Measurements from ENCODE around the gene ABCA3.
"Not testable (repeated sequence)": the region's sequence is repeated elsewhere in the genome, so short reads cannot be mapped to it uniquely, and the experiment has no call there.

The ABCA3 gene

DNA sequence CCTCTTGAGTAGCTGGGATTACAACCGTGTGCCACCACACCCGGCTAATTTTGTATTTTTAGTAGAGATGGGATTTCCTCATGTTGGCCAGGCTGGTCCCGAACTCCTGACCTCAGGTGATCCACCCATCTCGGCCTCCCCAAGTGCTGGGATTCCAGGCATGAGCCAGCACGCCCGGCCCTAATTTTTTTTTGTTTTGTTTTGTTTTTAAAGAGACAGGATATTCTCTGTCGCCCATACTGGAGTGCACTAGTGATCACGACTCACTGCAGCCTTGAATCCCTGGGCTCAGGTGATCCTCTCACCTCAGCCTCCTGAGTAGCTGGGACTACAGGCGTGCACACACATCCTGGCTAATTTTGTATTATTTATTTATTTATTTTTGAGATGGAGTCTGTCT lies 100.2 kb downstream of the ABCA3 start:
- H3K4me1 ChIP-seq (ENCODE audit: control insufficient read depth, insufficient read depth, low read length); H3K9me3 ChIP-seq (ENCODE audit: control insufficient read depth, insufficient read depth, low read length); H3K4me3 ChIP-seq (ENCODE audit: low read depth, low read length); H3K27me3 ChIP-seq (ENCODE audit: control insufficient read depth, insufficient read depth, low read length); H3K9ac ChIP-seq (ENCODE audit: low read depth, low read length): not testable (repeated sequence)
- H3K36me3 ChIP-seq (ENCODE audit: control insufficient read depth, insufficient read depth, low read length): peaks cover 34% of the 10 kb centered on the region

DNA sequence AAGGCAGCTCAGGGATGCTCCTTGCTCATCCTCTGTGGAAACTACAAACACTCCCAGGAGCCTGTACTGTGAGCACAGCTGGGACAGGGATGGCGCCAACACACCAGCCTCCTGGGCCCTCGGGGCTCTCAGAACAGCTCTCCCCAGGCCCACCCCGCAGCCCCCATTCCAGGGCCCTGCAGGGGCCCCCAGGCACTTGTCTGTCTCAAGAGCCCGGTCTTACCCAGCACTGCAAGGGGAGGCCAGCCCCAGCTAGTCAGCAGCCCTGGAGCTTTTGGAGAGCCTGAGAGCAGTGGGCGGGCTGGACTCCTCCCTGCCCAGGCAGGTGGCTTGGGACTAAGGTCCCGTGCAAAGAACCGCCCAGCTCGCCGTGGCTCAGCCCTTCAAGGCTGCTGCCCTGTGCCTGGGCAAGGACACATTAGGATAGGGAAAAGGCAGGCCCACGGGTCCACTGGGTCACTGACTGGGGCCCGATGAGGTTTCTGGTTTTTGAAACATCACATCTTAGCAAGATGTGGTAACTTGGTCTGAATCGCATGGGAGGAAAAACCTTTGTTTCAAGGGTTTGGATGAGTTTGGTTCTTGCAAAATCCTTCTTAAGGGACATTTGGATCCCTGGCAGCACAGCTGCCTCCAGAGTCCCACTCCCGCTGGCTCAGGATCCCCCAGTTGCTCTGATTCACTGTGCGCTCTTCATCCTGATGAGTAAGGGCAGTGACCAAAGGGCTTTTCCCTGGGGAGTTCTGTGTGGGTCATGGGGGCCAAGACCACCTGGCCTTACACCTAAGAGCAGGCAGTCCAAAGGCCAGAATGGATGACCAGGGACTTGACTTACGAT lies 101.5 kb downstream of the ABCA3 start:
- Histone ChIP-seq H3K36me3 (ENCODE audit: control insufficient read depth, insufficient read depth, low read length) (peaks cover 32% of the 10 kb centered on the region), H3K9ac (ENCODE audit: low read depth, low read length) (no peak overlapping the region), H3K9me3 (ENCODE audit: control insufficient read depth, insufficient read depth, low read length) (no peaks in the 10 kb centered on the region), H3K27me3 (ENCODE audit: control insufficient read depth, insufficient read depth, low read length) (peaks cover 3% of the 10 kb centered on the region), H3K4me3 (ENCODE audit: low read depth, low read length) (no peak overlapping the region), H3K4me1 (ENCODE audit: control insufficient read depth, insufficient read depth, low read length) (no peaks in the 10 kb centered on the region)

DNA sequence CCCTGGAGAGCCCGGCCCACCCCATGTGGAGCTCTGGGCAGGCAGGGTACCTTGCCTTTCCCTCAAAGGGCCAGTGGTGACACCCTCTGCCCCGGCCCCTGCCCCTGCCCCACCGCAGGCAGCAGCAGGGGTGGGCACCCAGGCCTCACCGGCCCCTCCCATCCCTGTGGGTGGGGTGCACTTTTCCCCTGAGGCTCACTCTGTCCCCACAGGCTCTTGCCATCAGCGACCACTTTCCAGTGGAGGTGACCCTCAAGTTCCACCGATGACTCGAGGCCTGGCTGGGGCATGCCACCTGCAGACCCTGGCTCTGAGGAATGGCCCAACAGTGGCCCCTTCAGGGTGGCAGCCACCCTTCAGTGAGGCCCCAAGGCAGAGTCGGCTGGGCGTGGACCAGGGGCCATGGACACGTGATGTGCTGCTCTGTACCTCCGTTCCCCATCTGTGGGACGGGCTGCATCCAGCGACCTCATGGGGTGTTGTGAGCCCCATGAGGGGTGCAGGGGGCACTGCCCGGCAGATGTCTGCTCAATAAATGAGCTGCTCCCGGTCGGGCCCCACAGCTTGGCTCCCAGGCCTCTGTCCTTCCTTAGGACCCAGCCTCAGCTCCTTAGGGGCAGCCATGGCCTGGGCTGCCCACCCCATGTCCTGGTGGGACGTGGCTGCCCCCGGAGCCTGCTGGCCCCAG lies 102.2 kb downstream of the ABCA3 start:
- Histone ChIP-seq H3K27me3 (ENCODE audit: control insufficient read depth, insufficient read depth, low read length) (peaks cover 3% of the 10 kb centered on the region), H3K4me1 (ENCODE audit: control insufficient read depth, insufficient read depth, low read length) (no peaks in the 10 kb centered on the region), H3K4me3 (ENCODE audit: low read depth, low read length) (peak overlapping the region; percentile 46), H3K36me3 (ENCODE audit: control insufficient read depth, insufficient read depth, low read length) (peaks cover 31% of the 10 kb centered on the region), H3K9ac (ENCODE audit: low read depth, low read length) (no peak overlapping the region), H3K9me3 (ENCODE audit: control insufficient read depth, insufficient read depth, low read length) (no peaks in the 10 kb centered on the region)

- peaks cover 3% of the 10 kb centered on the region for H3K27me3 ChIP-seq (ENCODE audit: control insufficient read depth, insufficient read depth, low read length)
- no peaks in the 10 kb centered on the region for H3K4me1 ChIP-seq (ENCODE audit: control insufficient read depth, insufficient read depth, low read length)
- H3K9me3 ChIP-seq (ENCODE audit: control insufficient read depth, insufficient read depth, low read length): no peaks in the 10 kb centered on the region
- no peak overlapping the region for H3K9ac ChIP-seq (ENCODE audit: low read depth, low read length)
- peaks cover 30% of the 10 kb centered on the region for H3K36me3 ChIP-seq (ENCODE audit: control insufficient read depth, insufficient read depth, low read length)
- H3K4me3 ChIP-seq (ENCODE audit: low read depth, low read length): peak overlapping the region; percentile 46
Measured at GRCh38 chr16:2237493-2238149, 102.9 kb downstream of the ABCA3 start.

GRCh38 chr16:2237102-2237482 lies 103.4 kb downstream of the ABCA3 start:
- peaks cover 3% of the 10 kb centered on the region for H3K27me3 ChIP-seq (ENCODE audit: control insufficient read depth, insufficient read depth, low read length)
- H3K9ac ChIP-seq (ENCODE audit: low read depth, low read length): no peak overlapping the region
- H3K36me3 ChIP-seq (ENCODE audit: control insufficient read depth, insufficient read depth, low read length): peaks cover 35% of the 10 kb centered on the region
- no peaks in the 10 kb centered on the region for H3K9me3 ChIP-seq (ENCODE audit: control insufficient read depth, insufficient read depth, low read length)
- peak overlapping the region; percentile 31 for H3K4me3 ChIP-seq (ENCODE audit: low read depth, low read length)
- no peaks in the 10 kb centered on the region for H3K4me1 ChIP-seq (ENCODE audit: control insufficient read depth, insufficient read depth, low read length)

- H3K4me1 ChIP-seq (ENCODE audit: control insufficient read depth, insufficient read depth, low read length): no peaks in the 10 kb centered on the region
- H3K9ac ChIP-seq (ENCODE audit: low read depth, low read length): no peak within 1 kb of the TSS
- no peaks in the 10 kb centered on the region for H3K9me3 ChIP-seq (ENCODE audit: control insufficient read depth, insufficient read depth, low read length)
- peak within 1 kb of the TSS; percentile 31 for H3K4me3 ChIP-seq (ENCODE audit: low read depth, low read length)
- peaks cover 3% of the 10 kb centered on the region for H3K27me3 ChIP-seq (ENCODE audit: control insufficient read depth, insufficient read depth, low read length)
- H3K36me3 ChIP-seq (ENCODE audit: control insufficient read depth, insufficient read depth, low read length): peaks cover 41% of the 10 kb centered on the region
Measured at GRCh38 chr16:2236337-2237101, 104.0 kb downstream of the ABCA3 start, which contains the start of gene DNASE1L2. DNASE1L2 (plus strand) TSS chr16:2236444; CDS start chr16:2236817, 373 bp downstream.

GRCh38 chr16:2235695-2236336 lies 104.7 kb downstream of the ABCA3 start:
- peaks cover 3% of the 10 kb centered on the region for H3K27me3 ChIP-seq (ENCODE audit: control insufficient read depth, insufficient read depth, low read length)
- no peaks in the 10 kb centered on the region for H3K9me3 ChIP-seq (ENCODE audit: control insufficient read depth, insufficient read depth, low read length)
- no peaks in the 10 kb centered on the region for H3K4me1 ChIP-seq (ENCODE audit: control insufficient read depth, insufficient read depth, low read length)
- H3K36me3 ChIP-seq (ENCODE audit: control insufficient read depth, insufficient read depth, low read length): peaks cover 45% of the 10 kb centered on the region
- no peak overlapping the region for H3K9ac ChIP-seq (ENCODE audit: low read depth, low read length)
- H3K4me3 ChIP-seq (ENCODE audit: low read depth, low read length): peak overlapping the region; percentile 31

DNA sequence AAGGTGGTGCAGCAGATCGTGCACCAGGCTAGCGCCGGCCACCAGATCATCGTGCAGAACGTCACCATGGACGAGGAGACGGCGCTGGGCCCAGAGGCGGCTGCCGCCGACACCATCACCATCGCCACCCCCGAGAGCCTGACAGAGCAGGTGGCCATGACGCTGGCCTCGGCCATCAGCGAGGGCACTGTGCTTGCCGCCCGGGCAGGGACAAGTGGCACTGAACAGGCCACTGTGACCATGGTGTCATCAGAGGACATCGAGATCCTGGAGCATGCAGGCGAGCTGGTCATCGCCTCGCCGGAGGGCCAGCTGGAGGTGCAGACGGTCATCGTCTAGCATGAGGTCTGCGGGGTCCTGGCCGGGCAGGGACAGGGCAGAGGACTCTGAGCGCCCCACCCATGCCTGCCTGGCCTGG lies 105.3 kb downstream of the ABCA3 start:
- Histone ChIP-seq H3K36me3 (ENCODE audit: control insufficient read depth, insufficient read depth, low read length) (peaks cover 45% of the 10 kb centered on the region), H3K4me3 (ENCODE audit: low read depth, low read length) (no peak overlapping the region), H3K27me3 (ENCODE audit: control insufficient read depth, insufficient read depth, low read length) (peaks cover 3% of the 10 kb centered on the region), H3K9me3 (ENCODE audit: control insufficient read depth, insufficient read depth, low read length) (no peaks in the 10 kb centered on the region), H3K4me1 (ENCODE audit: control insufficient read depth, insufficient read depth, low read length) (no peaks in the 10 kb centered on the region), H3K9ac (ENCODE audit: low read depth, low read length) (no peak overlapping the region)

DNA sequence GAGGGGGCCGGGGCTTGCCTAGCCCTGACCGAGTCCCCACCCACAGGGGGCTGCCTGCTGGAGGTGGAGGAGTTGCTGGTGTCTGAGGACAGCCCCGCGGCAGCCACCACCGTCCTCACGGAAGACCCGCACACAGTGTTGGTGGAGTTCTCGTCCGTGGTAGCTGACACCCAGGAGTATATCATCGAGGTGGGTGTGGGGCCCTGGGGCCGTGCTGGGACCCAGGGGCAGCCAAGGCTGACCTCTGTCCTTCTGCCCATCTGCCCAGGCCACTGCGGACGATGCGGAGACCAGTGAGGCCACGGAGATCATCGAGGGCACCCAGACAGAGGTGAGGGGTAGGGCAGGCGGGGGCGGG lies 105.7 kb downstream of the ABCA3 start:
- peaks cover 48% of the 10 kb centered on the region for H3K36me3 ChIP-seq (ENCODE audit: control insufficient read depth, insufficient read depth, low read length)
- H3K9me3 ChIP-seq (ENCODE audit: control insufficient read depth, insufficient read depth, low read length): no peaks in the 10 kb centered on the region
- H3K27me3 ChIP-seq (ENCODE audit: control insufficient read depth, insufficient read depth, low read length): peaks cover 3% of the 10 kb centered on the region
- H3K4me3 ChIP-seq (ENCODE audit: low read depth, low read length): no peak overlapping the region
- H3K4me1 ChIP-seq (ENCODE audit: control insufficient read depth, insufficient read depth, low read length): no peaks in the 10 kb centered on the region
- H3K9ac ChIP-seq (ENCODE audit: low read depth, low read length): no peak overlapping the region

DNA sequence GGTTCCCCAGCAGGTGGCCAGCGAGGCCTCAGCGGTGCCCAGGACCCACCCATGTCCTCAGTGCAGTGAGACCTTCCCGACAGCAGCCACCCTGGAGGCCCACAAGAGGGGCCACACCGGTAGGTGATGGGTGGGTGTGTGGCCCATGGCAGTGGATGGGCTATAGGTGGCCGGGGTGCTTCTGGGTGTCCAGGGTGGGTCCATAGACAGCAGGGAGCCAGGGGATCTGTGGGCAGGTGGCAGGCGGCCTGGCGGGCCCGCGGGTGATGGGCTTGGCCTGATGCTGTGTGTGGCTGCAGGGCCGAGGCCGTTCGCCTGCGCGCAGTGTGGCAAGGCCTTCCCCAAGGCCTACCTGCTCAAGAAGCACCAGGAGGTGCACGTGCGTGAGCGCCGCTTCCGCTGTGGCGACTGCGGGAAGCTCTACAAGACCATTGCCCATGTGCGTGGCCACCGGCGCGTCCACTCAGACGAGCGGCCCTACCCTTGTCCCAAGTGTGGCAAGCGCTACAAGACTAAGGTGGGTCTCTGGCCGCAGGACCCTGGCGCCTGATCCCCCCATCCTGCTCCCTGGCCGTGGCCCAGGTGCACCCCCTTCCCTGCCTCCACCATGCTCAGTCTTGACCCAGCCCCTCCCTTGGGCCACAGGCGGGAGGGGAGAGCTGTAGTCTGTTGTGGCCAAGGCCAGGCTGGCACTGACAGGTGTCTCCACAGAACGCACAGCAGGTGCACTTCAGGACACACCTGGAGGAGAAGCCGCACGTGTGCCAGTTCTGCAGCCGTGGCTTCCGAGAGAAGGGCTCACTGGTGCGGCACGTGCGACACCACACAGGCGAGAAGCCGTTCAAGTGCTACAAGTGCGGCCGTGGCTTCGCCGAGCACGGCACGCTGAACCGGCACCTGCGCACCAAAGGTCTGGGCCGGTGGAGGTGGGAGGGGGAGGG lies 106.4 kb downstream of the ABCA3 start:
- H3K4me1 ChIP-seq (ENCODE audit: control insufficient read depth, insufficient read depth, low read length): no peaks in the 10 kb centered on the region
- no peaks in the 10 kb centered on the region for H3K9me3 ChIP-seq (ENCODE audit: control insufficient read depth, insufficient read depth, low read length)
- H3K4me3 ChIP-seq (ENCODE audit: low read depth, low read length): no peak overlapping the region
- H3K27me3 ChIP-seq (ENCODE audit: control insufficient read depth, insufficient read depth, low read length): peaks cover 3% of the 10 kb centered on the region
- no peak overlapping the region for H3K9ac ChIP-seq (ENCODE audit: low read depth, low read length)
- H3K36me3 ChIP-seq (ENCODE audit: control insufficient read depth, insufficient read depth, low read length): peaks cover 55% of the 10 kb centered on the region
